Right lobe of liver (tissue), 4 donors: ENCODE data around the gene KHDRBS2.

Source experiments
- POLR2A ChIP-seq: fragments of 450-650 bp; IDR thresholded peaks from one replicate; pipeline ENCODE4 v1.6.1; 2017; ENCODE audit warnings: antibody characterized with exemption, mild to moderate bottlenecking
- TF ChIP-seq, protein P1 (sequence below), 4 donors: fragments of 200-600 bp in 3 of 4; fragments of 450-650 bp in 1 of 4; IDR thresholded peaks; one replicate each; pipeline versions ENCODE4 v1.5.1 to v1.8.0; 2016 to 2022; ENCODE audit warnings: antibody characterized with exemption in 4 of 4, mild to moderate bottlenecking in 2 of 4
- donor health status: DM: no; HTN: no; CAD: no.
- donor health status: DM: no; HTN: no; CAD: no.
- donor health status: DM: no; HTN: yes; CAD: no.

DNA sequence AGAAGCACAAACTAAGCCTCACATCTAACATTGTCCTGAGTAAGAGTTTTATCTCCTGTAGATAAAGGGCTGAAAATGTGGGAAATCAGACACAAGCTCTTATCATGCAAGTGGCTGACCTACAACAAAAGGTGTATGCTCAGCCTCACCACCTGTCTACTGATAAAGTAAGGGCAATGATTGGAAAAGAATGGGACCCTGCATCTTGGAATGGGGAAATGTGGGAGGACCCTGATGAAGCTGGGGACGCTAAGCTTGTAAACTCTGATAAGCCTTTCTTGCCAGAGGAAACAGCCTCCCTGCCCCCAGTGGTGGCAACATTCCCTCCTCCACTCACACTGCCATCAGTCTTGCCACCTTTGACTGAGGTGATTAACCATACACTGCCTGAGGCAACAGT is 166.6 kb downstream of the KHDRBS2 start:
- TF ChIP-seq, protein P1, sequence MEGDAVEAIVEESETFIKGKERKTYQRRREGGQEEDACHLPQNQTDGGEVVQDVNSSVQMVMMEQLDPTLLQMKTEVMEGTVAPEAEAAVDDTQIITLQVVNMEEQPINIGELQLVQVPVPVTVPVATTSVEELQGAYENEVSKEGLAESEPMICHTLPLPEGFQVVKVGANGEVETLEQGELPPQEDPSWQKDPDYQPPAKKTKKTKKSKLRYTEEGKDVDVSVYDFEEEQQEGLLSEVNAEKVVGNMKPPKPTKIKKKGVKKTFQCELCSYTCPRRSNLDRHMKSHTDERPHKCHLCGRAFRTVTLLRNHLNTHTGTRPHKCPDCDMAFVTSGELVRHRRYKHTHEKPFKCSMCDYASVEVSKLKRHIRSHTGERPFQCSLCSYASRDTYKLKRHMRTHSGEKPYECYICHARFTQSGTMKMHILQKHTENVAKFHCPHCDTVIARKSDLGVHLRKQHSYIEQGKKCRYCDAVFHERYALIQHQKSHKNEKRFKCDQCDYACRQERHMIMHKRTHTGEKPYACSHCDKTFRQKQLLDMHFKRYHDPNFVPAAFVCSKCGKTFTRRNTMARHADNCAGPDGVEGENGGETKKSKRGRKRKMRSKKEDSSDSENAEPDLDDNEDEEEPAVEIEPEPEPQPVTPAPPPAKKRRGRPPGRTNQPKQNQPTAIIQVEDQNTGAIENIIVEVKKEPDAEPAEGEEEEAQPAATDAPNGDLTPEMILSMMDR (IDR thresholded peaks at IDR 0.05), result no peak
- TF ChIP-seq POLR2A, result no peak
